ENCODE measurements around the gene MCM9.

Gene MCM9
- total RNA-seq, result 51.0 to 58.7 (median 55.7) reads per million in 4 donors

- DNase-seq, result peak; percentile 80 to 92 (median 81)
Measured at GRCh38 chr6:118934461-118935330, at the start of gene MCM9. Gene MCM9, minus strand, starts transcription at chr6:118935159. Its CDS starts 3,436 bp downstream, at chr6:118931723.

- no peak for DNase-seq
Measured at GRCh38 chr6:118984342-118984741, 49.4 kb upstream of the MCM9 start.

- DNase-seq, result no peak
Measured at GRCh38 chr6:118982575-118982911, 47.6 kb upstream of the MCM9 start.

GRCh38 chr6:118981884-118982574 lies 47.1 kb upstream of the MCM9 start:
- DNase-seq, result no peak

GRCh38 chr6:118980063-118980462 lies 45.1 kb upstream of the MCM9 start:
- no peak for DNase-seq

- no peak for DNase-seq
Measured at GRCh38 chr6:118974790-118975189, 39.8 kb upstream of the MCM9 start.

GRCh38 chr6:118971682-118972081 lies 36.7 kb upstream of the MCM9 start:
- DNase-seq, result no peak

- DNase-seq, result no peak
Measured at GRCh38 chr6:118970866-118971265, 35.9 kb upstream of the MCM9 start.

- no peak for DNase-seq
Measured at GRCh38 chr6:118968416-118968815, 33.5 kb upstream of the MCM9 start.

- no peak for DNase-seq
Measured at GRCh38 chr6:118967239-118967638, 32.3 kb upstream of the MCM9 start.

GRCh38 chr6:118965843-118966370 lies 30.9 kb upstream of the MCM9 start:
- DNase-seq, result no peak

GRCh38 chr6:118965371-118965770 lies 30.4 kb upstream of the MCM9 start:
- no peak for DNase-seq

- DNase-seq, result no peak
Measured at GRCh38 chr6:118963003-118963402, 28.0 kb upstream of the MCM9 start.

- DNase-seq, result no peak
Measured at GRCh38 chr6:118959903-118960302, 24.9 kb upstream of the MCM9 start.

GRCh38 chr6:118953391-118953790 lies 18.4 kb upstream of the MCM9 start:
- DNase-seq, result no peak

GRCh38 chr6:118952683-118953082 lies 17.7 kb upstream of the MCM9 start:
- no peak for DNase-seq

GRCh38 chr6:118945217-118945616 lies 10.3 kb upstream of the MCM9 start:
- DNase-seq, result no peak

GRCh38 chr6:118940770-118941169 lies 5.8 kb upstream of the MCM9 start:
- no peak for DNase-seq

- no peak for DNase-seq
Measured at GRCh38 chr6:118939683-118940082, 4.7 kb upstream of the MCM9 start.

- DNase-seq, result no peak
Measured at GRCh38 chr6:118935978-118936703, 1.2 kb upstream of the MCM9 start.

- DNase-seq, result no peak
Measured at GRCh38 chr6:118935331-118935668, 341 bp upstream of the MCM9 start.

GRCh38 chr6:118933855-118934460 lies 1.0 kb downstream of the MCM9 start:
- DNase-seq, result no peak

GRCh38 chr6:118932421-118932820 lies 2.5 kb downstream of the MCM9 start:
- no peak for DNase-seq

Measured in T-helper 1 cell (primary cell).